Stomach (tissue), 4 donors: Measurements from ENCODE around the gene IFI30.

Experiments
- POLR2A ChIP-seq, 4 donors: fragments of 450-650 bp; IDR thresholded peaks; one replicate each; pipeline ENCODE4 v1.6.1; 2016; ENCODE audit warnings: antibody characterized with exemption in 4 of 4, control low read depth in 2 of 4, mild to moderate bottlenecking in 1 of 4, moderate library complexity in 1 of 4
- POLR2AphosphoS5 ChIP-seq, 3 donors: sonication (generic); formaldehyde crosslinking; IDR thresholded peaks; one replicate each; pipeline ENCODE4 v1.6.1; 2016; ENCODE audit warnings: antibody characterized with exemption in 3 of 3
- TF ChIP-seq, protein P1 (sequence below), 7 experiments: fragments of 450-650 bp in 4 of 7; fragments of 200-600 bp in 3 of 7; sonication (generic) in 3 of 7; IDR thresholded peaks; one replicate each; pipeline ENCODE4 v1.5.1; 2016 to 2019; ENCODE audit warnings: antibody characterized with exemption in 7 of 7, control low read depth in 2 of 7, mild to moderate bottlenecking in 1 of 7

DNA sequence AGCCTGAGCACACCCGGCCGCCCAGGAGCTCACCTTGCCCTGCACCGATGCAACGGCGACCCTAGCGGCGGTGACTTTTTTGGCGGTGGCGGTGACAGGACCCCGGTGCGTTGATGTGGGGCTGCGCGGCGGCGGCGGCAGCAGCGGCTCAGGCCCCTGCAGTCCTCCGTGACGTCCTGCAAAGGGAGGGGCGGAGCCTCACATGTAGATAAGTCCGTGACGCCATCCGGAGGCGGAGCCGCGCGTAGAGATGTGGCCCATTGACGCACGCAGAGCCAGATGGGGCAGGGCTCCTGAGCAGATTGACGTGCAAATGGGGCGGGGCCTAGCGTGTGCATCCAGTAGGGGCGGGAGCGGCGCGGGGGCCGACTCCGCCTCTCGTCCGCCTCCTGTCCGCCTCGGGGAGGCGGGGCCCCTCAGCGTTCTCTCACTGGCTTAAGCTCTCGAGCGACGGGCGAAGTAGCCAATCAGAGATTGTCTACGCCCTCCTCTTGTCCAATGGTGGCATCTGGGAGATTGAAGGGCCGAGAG, 30.3 kb downstream of the IFI30 start, which contains the start of gene RAB3A:
- TF ChIP-seq, protein P1, sequence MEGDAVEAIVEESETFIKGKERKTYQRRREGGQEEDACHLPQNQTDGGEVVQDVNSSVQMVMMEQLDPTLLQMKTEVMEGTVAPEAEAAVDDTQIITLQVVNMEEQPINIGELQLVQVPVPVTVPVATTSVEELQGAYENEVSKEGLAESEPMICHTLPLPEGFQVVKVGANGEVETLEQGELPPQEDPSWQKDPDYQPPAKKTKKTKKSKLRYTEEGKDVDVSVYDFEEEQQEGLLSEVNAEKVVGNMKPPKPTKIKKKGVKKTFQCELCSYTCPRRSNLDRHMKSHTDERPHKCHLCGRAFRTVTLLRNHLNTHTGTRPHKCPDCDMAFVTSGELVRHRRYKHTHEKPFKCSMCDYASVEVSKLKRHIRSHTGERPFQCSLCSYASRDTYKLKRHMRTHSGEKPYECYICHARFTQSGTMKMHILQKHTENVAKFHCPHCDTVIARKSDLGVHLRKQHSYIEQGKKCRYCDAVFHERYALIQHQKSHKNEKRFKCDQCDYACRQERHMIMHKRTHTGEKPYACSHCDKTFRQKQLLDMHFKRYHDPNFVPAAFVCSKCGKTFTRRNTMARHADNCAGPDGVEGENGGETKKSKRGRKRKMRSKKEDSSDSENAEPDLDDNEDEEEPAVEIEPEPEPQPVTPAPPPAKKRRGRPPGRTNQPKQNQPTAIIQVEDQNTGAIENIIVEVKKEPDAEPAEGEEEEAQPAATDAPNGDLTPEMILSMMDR (IDR thresholded peaks at IDR 0.05): no peak
- TF ChIP-seq POLR2AphosphoS5 (IDR thresholded peaks at IDR 0.05) (peak; percentile 60 to 84 (median 67)), POLR2A (IDR thresholded peaks at IDR 0.05) (no peak)
